Lung (tissue), 12 donors: ENCODE results near the gene TMPRSS13. TPM values are rescaled to one million over a fixed set of nuclear protein-coding genes. Genes with fewer than 3 reads are reported as not detected.

Experiments
- ATAC-seq: fragments of 200-7000 bp; cut with Tn5 transposase; one replicate; pipeline ENCODE4 v1.9.1; 2020; ENCODE audit warnings: moderate number of reproducible peaks; ENCODE audit not compliant: insufficient read depth, low FRiP score
- DNase-seq, 3 donors: peaks; one replicate each; pipeline ENCODE4 v3.0.0-alpha.2; 2013 to 2017
- H3K27ac ChIP-seq, 2 donors: one replicate each; pipeline ENCODE4 v1.5.1; 2013; ENCODE audit warnings: mild to moderate bottlenecking in 2 of 2, moderate library complexity in 2 of 2, control low read depth in 1 of 2, inconsistent platforms in 1 of 2, low read depth in 1 of 2, low read length in 1 of 2
- H3K27me3 ChIP-seq, 3 donors: one replicate each; pipeline ENCODE4 v1.5.1; 2013; ENCODE audit warnings: low read length in 2 of 3; ENCODE audit not compliant: control insufficient read depth in 3 of 3, insufficient read depth in 3 of 3
- H3K36me3 ChIP-seq, 4 donors: one replicate each; pipeline ENCODE4 v1.5.1; 2013; ENCODE audit warnings: low read length in 4 of 4, mild to moderate bottlenecking in 1 of 4, moderate library complexity in 1 of 4; ENCODE audit not compliant: control insufficient read depth in 4 of 4, insufficient read depth in 4 of 4
- H3K4me1 ChIP-seq, 5 donors: one replicate each; pipeline ENCODE4 v1.5.1; 2013; ENCODE audit warnings: low read length in 5 of 5, mild to moderate bottlenecking in 2 of 5, moderate library complexity in 1 of 5; ENCODE audit not compliant: control insufficient read depth in 5 of 5, insufficient read depth in 5 of 5
- H3K4me3 ChIP-seq: one replicate; pipeline ENCODE4 v1.5.1; 2013; ENCODE audit warnings: mild to moderate bottlenecking, control low read depth, moderate library complexity
- H3K9ac ChIP-seq, 2 donors: one replicate each; pipeline ENCODE4 v1.5.1; 2013; ENCODE audit warnings: low read length in 2 of 2, control low read depth in 1 of 2; ENCODE audit not compliant: insufficient read depth in 1 of 2
- H3K9me3 ChIP-seq, 4 donors: one replicate each; pipeline ENCODE4 v1.5.1; 2013; ENCODE audit warnings: low read length in 3 of 4, mild to moderate bottlenecking in 1 of 4, moderate library complexity in 1 of 4; ENCODE audit not compliant: control insufficient read depth in 4 of 4, insufficient read depth in 3 of 4
- WGBS, 2 donors: extraction: QIAGEN DNeasy Blood & Tissue Kit; methylation state at CpG; one replicate each; pipeline ENCODE4 v1.1.7; 2013; 5-methylcytosine and 5-hydroxymethylcytosine counted together
- polyA plus RNA-seq, 2 donors: library from polyadenylated mRNA; stranded (reverse); fragments of 200-250 nt; gene quantifications; one replicate each; pipeline ENCODE4 v1.2.1, GENCODE V29; 2013
- total RNA-seq, 2 donors: library from RNA; depleted of rRNA in 1 of 2; stranded (reverse); fragments of >200 nt in 1 of 2; gene quantifications; one replicate each; pipeline ENCODE4 v1.2.1, GENCODE V29; 2014 to 2021
- TF ChIP-seq, protein P1 (sequence below): IDR thresholded peaks from 2 replicates; pipeline ENCODE4 v1.5.1; 2012; ENCODE audit warnings: mild to moderate bottlenecking; ENCODE audit errors: control extremely low read depth, extremely low read depth
- donor health status: control.
- donor health status: control.
- donor health status: Bipolar disorder and iron deficiency.
- donor health status: healthy.
- donor health status: DM: yes; HTN: yes; CAD: no.

TMPRSS13 gene
- total and polyA plus RNA-seq, 4 donors: 5.8 to 9.4 (median 9.2) TPM

DNA sequence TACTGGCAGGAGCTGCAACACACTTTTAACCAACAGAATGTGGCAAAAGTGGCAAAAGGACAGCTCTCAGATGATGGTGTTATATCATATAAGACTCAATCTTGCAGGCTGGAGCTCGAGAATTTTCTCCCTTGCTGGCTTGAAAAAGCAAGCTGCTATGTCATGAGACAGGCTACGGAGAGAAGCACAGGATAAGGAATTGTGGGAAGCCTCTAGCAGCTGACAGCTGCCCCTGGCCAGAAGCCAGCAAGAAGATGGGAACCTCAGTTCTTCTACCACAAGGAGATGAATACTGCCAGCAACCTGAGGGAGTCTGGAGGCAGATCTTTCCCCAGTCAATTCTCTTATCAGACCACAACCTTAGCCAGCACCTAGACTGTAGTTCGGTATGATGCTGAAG is 77.3 kb downstream of the TMPRSS13 start:
- WGBS, 2 donors: 46 to 68% methylated on average over 3 of the region's 3 CpGs
- TF ChIP-seq, protein P1, sequence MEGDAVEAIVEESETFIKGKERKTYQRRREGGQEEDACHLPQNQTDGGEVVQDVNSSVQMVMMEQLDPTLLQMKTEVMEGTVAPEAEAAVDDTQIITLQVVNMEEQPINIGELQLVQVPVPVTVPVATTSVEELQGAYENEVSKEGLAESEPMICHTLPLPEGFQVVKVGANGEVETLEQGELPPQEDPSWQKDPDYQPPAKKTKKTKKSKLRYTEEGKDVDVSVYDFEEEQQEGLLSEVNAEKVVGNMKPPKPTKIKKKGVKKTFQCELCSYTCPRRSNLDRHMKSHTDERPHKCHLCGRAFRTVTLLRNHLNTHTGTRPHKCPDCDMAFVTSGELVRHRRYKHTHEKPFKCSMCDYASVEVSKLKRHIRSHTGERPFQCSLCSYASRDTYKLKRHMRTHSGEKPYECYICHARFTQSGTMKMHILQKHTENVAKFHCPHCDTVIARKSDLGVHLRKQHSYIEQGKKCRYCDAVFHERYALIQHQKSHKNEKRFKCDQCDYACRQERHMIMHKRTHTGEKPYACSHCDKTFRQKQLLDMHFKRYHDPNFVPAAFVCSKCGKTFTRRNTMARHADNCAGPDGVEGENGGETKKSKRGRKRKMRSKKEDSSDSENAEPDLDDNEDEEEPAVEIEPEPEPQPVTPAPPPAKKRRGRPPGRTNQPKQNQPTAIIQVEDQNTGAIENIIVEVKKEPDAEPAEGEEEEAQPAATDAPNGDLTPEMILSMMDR: no peak
- no peak overlapping the region for H3K4me3 ChIP-seq
- ATAC-seq (no peak), DNase-seq (peak in 2 of 3 donors; percentile 45 to 52)
- peaks cover 0 to 59% (median 29%) of the 10 kb centered on the region in 5 donors for H3K4me1 ChIP-seq
- H3K9ac ChIP-seq: no peak overlapping the region
- peaks cover 0 to 5% (median 2%) of the 10 kb centered on the region in 4 donors for H3K36me3 ChIP-seq
- H3K9me3 ChIP-seq: peaks cover 0 to 7% (median 2%) of the 10 kb centered on the region in 4 donors
- H3K27ac ChIP-seq: no peak overlapping the region
- no peaks in the 10 kb centered on the region for H3K27me3 ChIP-seq

DNA sequence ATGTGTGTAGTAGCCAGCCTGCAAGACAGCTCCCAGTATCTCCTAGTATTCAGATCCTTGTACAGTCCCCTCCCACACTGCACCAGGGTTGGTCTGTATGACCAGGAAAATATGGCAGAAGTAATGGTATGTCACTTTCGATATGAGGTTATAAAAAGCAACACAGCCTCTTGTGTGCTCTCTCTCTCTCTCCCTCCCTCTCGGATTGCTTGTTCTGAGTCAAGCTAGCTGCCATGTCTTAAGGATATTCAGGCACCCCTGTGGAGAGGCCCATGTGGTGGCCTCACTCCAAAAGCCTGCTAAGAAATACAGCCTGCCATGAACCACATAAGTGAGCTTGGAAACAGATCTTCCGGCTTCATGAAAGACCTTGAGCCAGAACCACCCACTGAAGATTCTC is 78.1 kb downstream of the TMPRSS13 start:
- ATAC-seq (no peak), DNase-seq (peak; percentile 62 to 82 (median 76))
- Histone ChIP-seq H3K4me3 (no peak overlapping the region), H3K36me3 (peaks cover 0 to 5% (median 2%) of the 10 kb centered on the region in 4 donors), H3K9me3 (peaks cover 0 to 7% (median 2%) of the 10 kb centered on the region in 4 donors), H3K9ac (no peak overlapping the region), H3K27ac (peak overlapping the region in 1 of 2 donors; percentile 5), H3K27me3 (no peaks in the 10 kb centered on the region), H3K4me1 (peaks cover 0 to 51% (median 24%) of the 10 kb centered on the region in 5 donors)
- WGBS, 2 donors: 71 to 84% methylated on average over 3 of the region's 3 CpGs
- TF ChIP-seq, protein P1: no peak

Other genes with a start within 250 kb of the TMPRSS13 start
- 1 to 10 TPM; 1.4 to 1.5 TPM for gene DSCAML1, start 132.2 kb downstream of the TMPRSS13 start, total RNA-seq
- gene DSCAML1, start 132.2 kb downstream of the TMPRSS13 start, polyA plus RNA-seq: under 1 TPM; 0.18 to 0.79 TPM
- 1 to 10 TPM; 2.9 to 6.9 TPM for gene FXYD2, start 104.7 kb downstream of the TMPRSS13 start, total RNA-seq
- gene FXYD2, start 104.7 kb downstream of the TMPRSS13 start, polyA plus RNA-seq: 1 to 10 TPM; 1.6 to 4.5 TPM
- 10 to 100 TPM; 45.7 to 70.0 TPM for gene FXYD6, start 52.7 kb downstream of the TMPRSS13 start, total RNA-seq
- 10 to 100 TPM; 37.0 to 42.0 TPM for gene FXYD6, start 52.7 kb downstream of the TMPRSS13 start, polyA plus RNA-seq
- gene IL10RA, start 57.0 kb upstream of the TMPRSS13 start, total RNA-seq: 10 to 100 TPM; 15.4 to 41.1 TPM
- 10 to 100 TPM in 1 of 2 donors, 1 to 10 TPM in 1; 7.9 to 52.5 TPM for gene IL10RA, start 57.0 kb upstream of the TMPRSS13 start, polyA plus RNA-seq
- gene TMPRSS4, start 147.7 kb upstream of the TMPRSS13 start, total RNA-seq: 10 to 100 TPM in 1 of 2 donors, 1 to 10 TPM in 1; 4.8 to 10.1 TPM
- 1 to 10 TPM; 8.7 to 8.8 TPM for gene TMPRSS4, start 147.7 kb upstream of the TMPRSS13 start, polyA plus RNA-seq
- gene SMIM35, start 157.6 kb upstream of the TMPRSS13 start, total RNA-seq: under 1 TPM; 0.06 to 0.17 TPM
- gene SMIM35, start 157.6 kb upstream of the TMPRSS13 start, polyA plus RNA-seq: under 1 TPM; 0.06 to 0.15 TPM
- gene SCN4B, start 223.4 kb upstream of the TMPRSS13 start, total RNA-seq: 1 to 10 TPM; 3.1 to 5.2 TPM
- 1 to 10 TPM in 1 of 2 donors, under 1 TPM in 1; 0.95 to 1.5 TPM for gene SCN4B, start 223.4 kb upstream of the TMPRSS13 start, polyA plus RNA-seq
- 1 to 10 TPM; 1.0 to 1.6 TPM for gene SCN2B, start 247.2 kb upstream of the TMPRSS13 start, total RNA-seq
- gene SCN2B, start 247.2 kb upstream of the TMPRSS13 start, polyA plus RNA-seq: under 1 TPM; 0.03 to 0.20 TPM